ENCODE results near the gene NTM.

The NTM gene

GRCh38 chr11:131838016-131838415 lies 467.6 kb downstream of the NTM start:
- Histone ChIP-seq H3K36me3 (ENCODE audit: control insufficient read depth, insufficient read depth, low read length) (no peaks in the 10 kb centered on the region), H3K4me2 (ENCODE audit: low read length) (no peak overlapping the region), H3K9ac (no peak overlapping the region), H3K27ac (no peak overlapping the region), H3K79me2 (no peaks in the 10 kb centered on the region), H3K4me3 (ENCODE audit: low read depth, low read length) (no peak overlapping the region), H2AFZ (no peak overlapping the region), H3K27me3 (ENCODE audit: control insufficient read depth, insufficient read depth, low read length) (no peaks in the 10 kb centered on the region), H3K9me3 (ENCODE audit: control insufficient read depth, low read length) (no peaks in the 10 kb centered on the region), H3K4me1 (no peaks in the 10 kb centered on the region)
- TF ChIP-seq, protein P1, sequence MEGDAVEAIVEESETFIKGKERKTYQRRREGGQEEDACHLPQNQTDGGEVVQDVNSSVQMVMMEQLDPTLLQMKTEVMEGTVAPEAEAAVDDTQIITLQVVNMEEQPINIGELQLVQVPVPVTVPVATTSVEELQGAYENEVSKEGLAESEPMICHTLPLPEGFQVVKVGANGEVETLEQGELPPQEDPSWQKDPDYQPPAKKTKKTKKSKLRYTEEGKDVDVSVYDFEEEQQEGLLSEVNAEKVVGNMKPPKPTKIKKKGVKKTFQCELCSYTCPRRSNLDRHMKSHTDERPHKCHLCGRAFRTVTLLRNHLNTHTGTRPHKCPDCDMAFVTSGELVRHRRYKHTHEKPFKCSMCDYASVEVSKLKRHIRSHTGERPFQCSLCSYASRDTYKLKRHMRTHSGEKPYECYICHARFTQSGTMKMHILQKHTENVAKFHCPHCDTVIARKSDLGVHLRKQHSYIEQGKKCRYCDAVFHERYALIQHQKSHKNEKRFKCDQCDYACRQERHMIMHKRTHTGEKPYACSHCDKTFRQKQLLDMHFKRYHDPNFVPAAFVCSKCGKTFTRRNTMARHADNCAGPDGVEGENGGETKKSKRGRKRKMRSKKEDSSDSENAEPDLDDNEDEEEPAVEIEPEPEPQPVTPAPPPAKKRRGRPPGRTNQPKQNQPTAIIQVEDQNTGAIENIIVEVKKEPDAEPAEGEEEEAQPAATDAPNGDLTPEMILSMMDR (IDR thresholded peaks at IDR 0.05): no peak

GRCh38 chr11:131839326-131839725 lies 468.9 kb downstream of the NTM start:
- TF ChIP-seq, protein P1 (IDR thresholded peaks at IDR 0.05): no peak
- no peak overlapping the region for H3K9ac ChIP-seq
- H3K4me3 ChIP-seq (ENCODE audit: low read depth, low read length): no peak overlapping the region
- H3K4me1 ChIP-seq: peaks cover under 1% of the 10 kb centered on the region
- H3K79me2 ChIP-seq: no peaks in the 10 kb centered on the region
- no peaks in the 10 kb centered on the region for H3K36me3 ChIP-seq (ENCODE audit: control insufficient read depth, insufficient read depth, low read length)
- no peak overlapping the region for H3K27ac ChIP-seq
- H3K4me2 ChIP-seq (ENCODE audit: low read length): no peak overlapping the region
- H3K9me3 ChIP-seq (ENCODE audit: control insufficient read depth, low read length): no peaks in the 10 kb centered on the region
- H3K27me3 ChIP-seq (ENCODE audit: control insufficient read depth, insufficient read depth, low read length): no peaks in the 10 kb centered on the region
- H2AFZ ChIP-seq: no peak overlapping the region

DNA sequence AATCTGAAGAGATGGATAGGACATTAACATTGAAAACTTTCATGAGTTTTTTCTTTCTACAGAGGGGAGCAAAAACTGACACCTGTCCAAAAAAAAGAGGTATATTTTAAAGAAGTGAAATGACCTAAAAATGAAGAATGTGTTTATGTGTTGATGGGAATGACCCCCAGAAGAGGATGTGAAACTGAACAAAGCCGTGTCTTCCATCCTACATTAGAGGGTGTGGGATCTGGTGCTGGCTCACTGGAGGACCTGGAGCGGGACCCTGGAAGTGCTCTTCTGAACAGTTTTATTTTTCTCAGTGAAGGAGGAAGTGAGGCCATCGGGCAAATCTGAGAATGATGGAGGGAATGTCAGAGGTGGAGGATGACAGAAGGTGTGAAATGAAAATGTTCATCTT lies 470.1 kb downstream of the NTM start:
- Histone ChIP-seq H2AFZ (no peak overlapping the region), H3K27me3 (ENCODE audit: control insufficient read depth, insufficient read depth, low read length) (no peaks in the 10 kb centered on the region), H3K4me3 (ENCODE audit: low read depth, low read length) (no peak overlapping the region), H3K4me2 (ENCODE audit: low read length) (no peak overlapping the region), H3K36me3 (ENCODE audit: control insufficient read depth, insufficient read depth, low read length) (no peaks in the 10 kb centered on the region), H3K9me3 (ENCODE audit: control insufficient read depth, low read length) (no peaks in the 10 kb centered on the region), H3K79me2 (no peaks in the 10 kb centered on the region), H3K27ac (no peak overlapping the region), H3K9ac (no peak overlapping the region), H3K4me1 (peaks cover 9% of the 10 kb centered on the region)
- TF ChIP-seq, protein P1 (IDR thresholded peaks at IDR 0.05): no peak

DNA sequence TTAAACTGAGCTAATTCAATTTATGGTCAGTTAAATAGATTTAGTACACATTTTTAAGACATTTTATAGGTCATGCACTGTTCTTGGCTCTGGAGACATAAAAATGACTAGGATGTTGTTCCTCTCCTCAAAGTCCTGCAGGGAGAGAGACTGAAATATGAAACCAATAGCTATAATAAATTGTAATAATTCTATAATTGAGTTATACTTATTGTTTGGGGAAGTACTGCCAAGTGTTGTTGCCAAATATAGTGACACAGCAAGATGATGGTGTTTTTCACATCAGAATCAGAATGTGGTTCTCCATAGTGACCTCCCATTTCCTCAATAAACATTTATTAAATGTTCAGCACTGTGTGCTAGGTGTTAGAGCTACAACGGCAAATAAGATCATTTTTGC lies 470.6 kb downstream of the NTM start:
- H3K79me2 ChIP-seq: no peaks in the 10 kb centered on the region
- TF ChIP-seq, protein P1 (IDR thresholded peaks at IDR 0.05): no peak

GRCh38 chr11:131841925-131842635 lies 471.7 kb downstream of the NTM start:
- Histone ChIP-seq H3K79me2 (no peaks in the 10 kb centered on the region), H3K4me3 (ENCODE audit: low read depth, low read length) (no peak overlapping the region), H3K27ac (no peak overlapping the region), H2AFZ (no peak overlapping the region), H3K36me3 (ENCODE audit: control insufficient read depth, insufficient read depth, low read length) (no peaks in the 10 kb centered on the region), H3K4me1 (peaks cover 12% of the 10 kb centered on the region), H3K9me3 (ENCODE audit: control insufficient read depth, low read length) (no peaks in the 10 kb centered on the region), H3K4me2 (ENCODE audit: low read length) (no peak overlapping the region), H3K9ac (no peak overlapping the region), H3K27me3 (ENCODE audit: control insufficient read depth, insufficient read depth, low read length) (no peaks in the 10 kb centered on the region)
- TF ChIP-seq, protein P1 (IDR thresholded peaks at IDR 0.05): no peak

More for the DNA sequence above, 470.6 kb downstream of the NTM start:
- Histone ChIP-seq H3K4me2 (ENCODE audit: low read length) (no peak overlapping the region), H2AFZ (no peak overlapping the region), H3K9me3 (ENCODE audit: control insufficient read depth, low read length) (no peaks in the 10 kb centered on the region), H3K9ac (no peak overlapping the region), H3K27ac (no peak overlapping the region), H3K4me1 (peaks cover 9% of the 10 kb centered on the region), H3K27me3 (ENCODE audit: control insufficient read depth, insufficient read depth, low read length) (no peaks in the 10 kb centered on the region), H3K36me3 (ENCODE audit: control insufficient read depth, insufficient read depth, low read length) (no peaks in the 10 kb centered on the region), H3K4me3 (ENCODE audit: low read depth, low read length) (no peak overlapping the region)

All from parathyroid adenoma (tissue), 2 donors.